Measurements from ENCODE around the gene ZDHHC8.

Gene ZDHHC8

GRCh38 chr22:20091690-20092476 is 39.7 kb upstream of the ZDHHC8 start:
- H3K4me3 ChIP-seq (ENCODE audit: low read depth, low read length): no peak overlapping the region
- DNase-seq (ENCODE audit: low read depth): no peak
- TF ChIP-seq CTCF (IDR thresholded peaks at IDR 0.05; ENCODE audit: control insufficient read depth, extremely low read depth, insufficient read depth): no peak

- TF ChIP-seq CTCF (IDR thresholded peaks at IDR 0.05; ENCODE audit: control insufficient read depth, extremely low read depth, insufficient read depth): no peak
- H3K4me3 ChIP-seq (ENCODE audit: low read depth, low read length): no peak overlapping the region
- DNase-seq (ENCODE audit: low read depth): no peak
These were observed 39.1 kb upstream of the ZDHHC8 start for GRCh38 chr22:20092477-20092854.

GRCh38 chr22:20093418-20094196 is 38.0 kb upstream of the ZDHHC8 start:
- DNase-seq (ENCODE audit: low read depth): no peak
- no peak overlapping the region for H3K4me3 ChIP-seq (ENCODE audit: low read depth, low read length)
- no peak for TF ChIP-seq CTCF (IDR thresholded peaks at IDR 0.05; ENCODE audit: control insufficient read depth, extremely low read depth, insufficient read depth)

GRCh38 chr22:20094197-20094807 is 37.3 kb upstream of the ZDHHC8 start:
- no peak overlapping the region for H3K4me3 ChIP-seq (ENCODE audit: low read depth, low read length)
- DNase-seq (ENCODE audit: low read depth): no peak
- no peak for TF ChIP-seq CTCF (IDR thresholded peaks at IDR 0.05; ENCODE audit: control insufficient read depth, extremely low read depth, insufficient read depth)

GRCh38 chr22:20095521-20095920 is 36.1 kb upstream of the ZDHHC8 start:
- DNase-seq (ENCODE audit: low read depth): no peak
- no peak for TF ChIP-seq CTCF (IDR thresholded peaks at IDR 0.05; ENCODE audit: control insufficient read depth, extremely low read depth, insufficient read depth)
- H3K4me3 ChIP-seq (ENCODE audit: low read depth, low read length): no peak overlapping the region

- no peak for DNase-seq (ENCODE audit: low read depth)
- no peak for TF ChIP-seq CTCF (IDR thresholded peaks at IDR 0.05; ENCODE audit: control insufficient read depth, extremely low read depth, insufficient read depth)
- H3K4me3 ChIP-seq (ENCODE audit: low read depth, low read length): no peak overlapping the region
These were observed 34.8 kb upstream of the ZDHHC8 start for GRCh38 chr22:20096574-20097420.
